Neural progenitor cell (in vitro differentiated cells): Measurements from ENCODE around the gene SURF1. TPM values are rescaled to one million over a fixed set of nuclear protein-coding genes. Genes with fewer than 3 reads are reported as not detected.
"Not testable (repeated sequence)": the region's sequence is repeated elsewhere in the genome, so short reads cannot be mapped to it uniquely, and the experiment has no call there.

Experiments
- DNase-seq: peaks from one replicate; pipeline ENCODE4 v3.0.0-alpha.2; 2016; ENCODE audit warnings: low spot score
- H2AFZ ChIP-seq: fragments of 200-600 bp; sonication (generic); replicated peaks from 2 replicates; pipeline ENCODE4 v1.6.1; 2016; ENCODE audit warnings: antibody characterized with exemption
- H3F3A ChIP-seq: fragments of 200-600 bp; sonication (generic); 2 replicates; pipeline ENCODE4 v1.6.1; 2016; ENCODE audit warnings: antibody characterized with exemption, low read depth
- H3K27ac ChIP-seq: fragments of 200-600 bp; sonication (generic); 2 replicates; pipeline ENCODE4 v1.5.1; 2016; ENCODE audit warnings: mild to moderate bottlenecking
- H3K27me3 ChIP-seq: fragments of 200-600 bp; sonication (generic); 2 replicates; pipeline ENCODE4 v1.6.1; 2016; ENCODE audit warnings: mild to moderate bottlenecking, moderate library complexity
- H3K36me3 ChIP-seq: fragments of 200-600 bp; sonication (generic); 2 replicates; pipeline ENCODE4 v1.5.1; 2016
- H3K4me1 ChIP-seq: fragments of 200-600 bp; sonication (generic); 2 replicates; pipeline ENCODE4 v1.6.1; 2016; ENCODE audit warnings: mixed run types
- H3K4me2 ChIP-seq: fragments of 200-600 bp; sonication (generic); 2 replicates; pipeline ENCODE4 v1.6.1; 2016
- H3K4me3 ChIP-seq: fragments of 200-600 bp; sonication (generic); 2 replicates; pipeline ENCODE4 v1.5.1; 2016
- H3K79me2 ChIP-seq: fragments of 200-600 bp; sonication (generic); 2 replicates; pipeline ENCODE4 v1.6.1; 2016; ENCODE audit warnings: low read depth
- H3K9ac ChIP-seq: fragments of 200-600 bp; sonication (generic); 2 replicates; pipeline ENCODE4 v1.6.1; 2016
- H3K9me3 ChIP-seq: fragments of 200-600 bp; sonication (generic); 2 replicates; pipeline ENCODE4 v1.5.1; 2016; ENCODE audit warnings: low read depth
- H4K20me1 ChIP-seq: fragments of 200-600 bp; sonication (generic); 2 replicates; pipeline ENCODE4 v1.6.1; 2016; ENCODE audit warnings: low read depth
- H3K27ac Mint-ChIP-seq: 3 replicates; pipeline ENCODE4 v1.8.0; 2021; ENCODE audit warnings: mixed read lengths
- H3K27me3 Mint-ChIP-seq: 2 replicates; pipeline ENCODE4 v1.8.0; 2022; ENCODE audit warnings: low read depth, mild to moderate bottlenecking, inconsistent platforms, moderate library complexity, mixed read lengths; ENCODE audit not compliant: insufficient read depth
- H3K36me3 Mint-ChIP-seq: 3 replicates; pipeline ENCODE4 v1.8.0; 2021; ENCODE audit warnings: mixed read lengths
- H3K4me1 Mint-ChIP-seq: 3 replicates; pipeline ENCODE4 v1.8.0; 2021; ENCODE audit warnings: mixed read lengths
- H3K4me3 Mint-ChIP-seq: 3 replicates; pipeline ENCODE4 v1.8.0; 2021; ENCODE audit warnings: mild to moderate bottlenecking, moderate library complexity, mixed read lengths
- H3K9me3 Mint-ChIP-seq: 3 replicates; pipeline ENCODE4 v1.8.0; 2020; ENCODE audit warnings: mixed read lengths
- EZH2 ChIP-seq: fragments of 200-600 bp; sonication (generic); IDR thresholded peaks from 2 replicates; pipeline ENCODE4 v1.6.1; 2017; ENCODE audit warnings: antibody characterized with exemption, mild to moderate bottlenecking, moderate library complexity
- EZH2phosphoT487 ChIP-seq: fragments of 200-600 bp; sonication (generic); IDR thresholded peaks from 2 replicates; pipeline ENCODE4 v1.6.1; 2017; ENCODE audit warnings: antibody characterized with exemption
- total RNA-seq: library from RNA; depleted of rRNA; stranded (reverse); fragments of >200 nt; gene quantifications from 2 replicates; pipeline ENCODE4 v1.2.3, GENCODE V29; 2015; ENCODE audit warnings: low replicate concordance
- TF ChIP-seq, protein P1 (sequence below): fragments of 200-600 bp; sonication (generic); IDR thresholded peaks from 2 replicates; pipeline ENCODE4 v1.5.1; 2017; ENCODE audit warnings: antibody characterized with exemption, mild to moderate bottlenecking

Gene SURF1
- total RNA-seq, 1 donor from 2014 or later: 31.0 TPM

DNA sequence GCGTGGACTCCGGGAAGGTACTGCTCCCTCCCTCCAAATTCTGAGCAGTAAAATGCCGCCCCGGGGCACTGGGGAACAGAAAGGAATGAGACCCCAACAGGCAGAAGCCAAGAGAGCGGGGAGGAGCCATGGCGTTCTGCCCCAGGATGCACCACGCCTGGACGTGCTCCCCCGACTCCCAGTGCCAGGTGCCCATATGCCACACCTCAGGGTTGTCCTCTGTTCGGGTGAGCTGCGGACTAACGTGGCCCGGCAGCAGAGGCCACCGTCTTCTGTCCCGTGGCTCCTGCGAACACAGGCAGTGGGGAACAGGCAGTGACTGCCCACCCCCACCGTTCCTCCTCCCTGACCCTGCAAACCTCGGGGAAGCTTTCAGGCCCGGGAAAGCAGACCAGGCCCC, 25.1 kb downstream of the SURF1 start:
- Mint-ChIP-seq H3K36me3 (peaks cover 33% of the 10 kb centered on the region), H3K27ac (no peak overlapping the region), H3K4me1 (peaks cover 8% of the 10 kb centered on the region), H3K4me3 (no peak overlapping the region), H3K9me3 (peaks cover 4% of the 10 kb centered on the region), H3K27me3 (peaks cover 15% of the 10 kb centered on the region)
- H3F3A ChIP-seq: peaks cover 13% of the 10 kb centered on the region
- H3K27me3 ChIP-seq: no peaks in the 10 kb centered on the region
- H3K27ac ChIP-seq: no peak overlapping the region
- H2AFZ ChIP-seq: no peak overlapping the region
- DNase-seq: no peak
- H3K9me3 ChIP-seq: no peaks in the 10 kb centered on the region
- no peak overlapping the region for H3K4me3 ChIP-seq
- peaks cover 26% of the 10 kb centered on the region for H4K20me1 ChIP-seq
- H3K4me1 ChIP-seq: peaks cover 5% of the 10 kb centered on the region
- no peaks in the 10 kb centered on the region for H3K36me3 ChIP-seq
- TF ChIP-seq, protein P1, sequence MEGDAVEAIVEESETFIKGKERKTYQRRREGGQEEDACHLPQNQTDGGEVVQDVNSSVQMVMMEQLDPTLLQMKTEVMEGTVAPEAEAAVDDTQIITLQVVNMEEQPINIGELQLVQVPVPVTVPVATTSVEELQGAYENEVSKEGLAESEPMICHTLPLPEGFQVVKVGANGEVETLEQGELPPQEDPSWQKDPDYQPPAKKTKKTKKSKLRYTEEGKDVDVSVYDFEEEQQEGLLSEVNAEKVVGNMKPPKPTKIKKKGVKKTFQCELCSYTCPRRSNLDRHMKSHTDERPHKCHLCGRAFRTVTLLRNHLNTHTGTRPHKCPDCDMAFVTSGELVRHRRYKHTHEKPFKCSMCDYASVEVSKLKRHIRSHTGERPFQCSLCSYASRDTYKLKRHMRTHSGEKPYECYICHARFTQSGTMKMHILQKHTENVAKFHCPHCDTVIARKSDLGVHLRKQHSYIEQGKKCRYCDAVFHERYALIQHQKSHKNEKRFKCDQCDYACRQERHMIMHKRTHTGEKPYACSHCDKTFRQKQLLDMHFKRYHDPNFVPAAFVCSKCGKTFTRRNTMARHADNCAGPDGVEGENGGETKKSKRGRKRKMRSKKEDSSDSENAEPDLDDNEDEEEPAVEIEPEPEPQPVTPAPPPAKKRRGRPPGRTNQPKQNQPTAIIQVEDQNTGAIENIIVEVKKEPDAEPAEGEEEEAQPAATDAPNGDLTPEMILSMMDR: no peak
- TF ChIP-seq EZH2phosphoT487 (no peak), EZH2 (no peak)
- H3K79me2 ChIP-seq: peaks cover 21% of the 10 kb centered on the region
- H3K4me2 ChIP-seq: no peak overlapping the region
- no peak overlapping the region for H3K9ac ChIP-seq

DNA sequence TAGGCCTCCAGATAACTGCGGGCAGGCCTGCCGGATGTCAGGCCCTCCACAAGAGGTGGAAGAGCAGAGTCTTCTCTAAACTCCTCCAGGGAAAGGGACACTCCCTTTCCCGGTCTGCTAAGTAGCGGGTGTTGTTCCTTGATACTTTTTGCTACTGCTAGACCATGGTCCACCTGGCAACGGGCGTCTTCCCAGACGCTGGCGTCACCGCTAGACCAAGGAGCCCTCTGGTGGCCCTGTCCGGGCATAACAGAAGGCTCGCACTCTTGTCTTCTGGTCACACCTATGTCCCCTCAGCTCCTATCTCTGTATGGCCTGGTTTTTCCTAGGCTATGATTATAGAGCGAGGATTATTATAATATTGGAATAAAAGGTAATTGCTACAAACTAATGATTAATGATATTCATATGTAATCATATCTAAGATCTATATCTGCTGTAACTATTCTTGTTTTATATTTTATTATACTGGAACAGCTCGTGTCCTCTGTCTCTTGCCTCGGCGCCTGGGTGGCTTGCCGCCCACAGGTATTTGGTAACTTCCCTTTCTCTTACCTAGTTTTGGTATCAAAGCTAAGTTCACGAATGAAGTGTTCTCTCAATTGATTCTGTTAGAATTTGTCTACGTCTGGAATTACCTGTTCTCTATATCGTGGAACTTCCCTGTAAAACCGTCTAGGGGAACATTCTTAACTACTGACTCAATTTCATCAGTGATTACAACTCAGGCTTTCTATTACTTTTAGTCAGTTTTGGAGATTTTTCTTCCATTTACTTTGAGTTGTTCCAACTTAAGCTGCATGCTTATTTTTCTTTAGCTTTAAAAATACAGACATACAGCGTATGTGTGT, 26.8 kb downstream of the SURF1 start:
- not testable (repeated sequence) for H3K9ac ChIP-seq, H3F3A ChIP-seq, H3K4me1 ChIP-seq, H3K4me3 ChIP-seq, H3K27me3 ChIP-seq, H3K27ac Mint-ChIP-seq, H3K79me2 ChIP-seq, H3K4me2 ChIP-seq, H3K27ac ChIP-seq, H3K4me3 Mint-ChIP-seq, H3K36me3 ChIP-seq, H3K4me1 Mint-ChIP-seq, H2AFZ ChIP-seq, H3K9me3 Mint-ChIP-seq, H3K9me3 ChIP-seq
- peaks cover 17% of the 10 kb centered on the region for H4K20me1 ChIP-seq
- TF ChIP-seq, protein P1: peak; percentile 60
- DNase-seq: peak; percentile 35
- peaks cover 12% of the 10 kb centered on the region for H3K27me3 Mint-ChIP-seq
- H3K36me3 Mint-ChIP-seq: peaks cover 32% of the 10 kb centered on the region

DNA sequence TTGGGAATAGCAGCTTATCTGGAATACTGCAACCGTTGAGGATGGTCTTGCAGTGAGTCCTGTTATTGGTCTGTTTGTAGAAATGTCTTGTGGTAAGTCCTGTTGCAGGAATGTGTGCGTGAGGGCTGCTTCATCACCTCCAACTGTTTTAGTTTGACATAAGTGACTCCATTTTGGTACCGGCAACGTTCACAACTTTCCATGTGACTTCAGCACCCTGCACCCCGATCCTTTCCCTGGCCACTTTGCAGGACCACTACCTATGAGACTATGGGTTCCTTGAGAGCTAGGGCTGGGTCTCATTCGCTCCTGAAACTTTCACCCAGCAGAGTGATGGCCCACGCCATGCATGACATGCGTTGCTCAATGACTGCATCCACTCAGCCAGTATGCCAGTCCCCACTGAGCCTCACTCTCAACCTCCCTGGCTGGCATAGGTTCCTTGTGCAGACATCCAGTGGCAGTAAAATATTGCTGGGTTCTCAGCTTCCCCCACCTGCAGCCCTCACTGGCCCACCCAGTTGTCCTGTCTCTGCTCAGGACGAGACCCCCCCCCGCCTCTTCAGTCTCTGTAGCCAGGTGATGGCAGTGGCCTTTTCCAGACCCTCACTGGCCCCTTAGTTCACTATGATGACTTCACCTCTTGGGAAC, 28.3 kb downstream of the SURF1 start:
- H3K27me3 Mint-ChIP-seq: peaks cover 16% of the 10 kb centered on the region
- peaks cover 28% of the 10 kb centered on the region for H3K36me3 Mint-ChIP-seq
- Histone ChIP-seq H3K79me2 (no peaks in the 10 kb centered on the region), H3K27ac (no peak overlapping the region), H4K20me1 (peaks cover 2% of the 10 kb centered on the region), H3K9ac (no peak overlapping the region), H2AFZ (no peak overlapping the region), H3K4me3 (no peak overlapping the region), H3K4me2 (no peak overlapping the region), H3K4me1 (no peaks in the 10 kb centered on the region), H3K9me3 (peaks cover 4% of the 10 kb centered on the region), H3K36me3 (no peaks in the 10 kb centered on the region), H3K27me3 (no peaks in the 10 kb centered on the region), H3F3A (peaks cover 6% of the 10 kb centered on the region)
- H3K27ac Mint-ChIP-seq: no peak overlapping the region
- H3K4me1 Mint-ChIP-seq: no peaks in the 10 kb centered on the region
- no peak for DNase-seq
- TF ChIP-seq, protein P1: no peak
- TF ChIP-seq EZH2 (no peak), EZH2phosphoT487 (no peak)
- H3K4me3 Mint-ChIP-seq: no peak overlapping the region
- H3K9me3 Mint-ChIP-seq: peaks cover 18% of the 10 kb centered on the region

DNA sequence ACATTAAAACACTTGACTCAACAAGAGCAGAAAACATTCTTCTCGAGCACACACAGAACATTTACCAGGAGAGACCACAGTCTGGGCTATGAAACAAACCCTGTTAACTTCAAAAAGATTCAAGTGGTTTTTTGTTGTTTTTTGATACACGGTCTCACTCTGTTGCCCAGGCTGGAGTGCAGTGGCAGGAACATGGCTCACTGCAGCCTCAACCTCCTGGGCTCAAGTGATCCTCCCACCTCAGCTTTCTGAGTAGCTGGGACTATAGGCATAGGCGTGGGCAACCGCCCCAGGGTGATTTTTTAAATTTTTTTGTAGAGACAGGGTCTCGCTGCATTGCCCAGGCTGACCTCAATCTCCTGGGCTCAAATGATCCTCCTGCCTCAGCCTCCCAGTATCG, 29.3 kb downstream of the SURF1 start:
- H3K27ac Mint-ChIP-seq, H4K20me1 ChIP-seq, DNase-seq, H3K9ac ChIP-seq, H3K4me3 Mint-ChIP-seq, H3K4me1 Mint-ChIP-seq, H3K27me3 ChIP-seq, H3K27ac ChIP-seq, H3F3A ChIP-seq, H3K9me3 ChIP-seq, H3K36me3 ChIP-seq, H2AFZ ChIP-seq, H3K4me3 ChIP-seq, H3K4me1 ChIP-seq, H3K4me2 ChIP-seq, H3K79me2 ChIP-seq: not testable (repeated sequence)
- peaks cover 16% of the 10 kb centered on the region for H3K27me3 Mint-ChIP-seq
- peaks cover 18% of the 10 kb centered on the region for H3K9me3 Mint-ChIP-seq
- H3K36me3 Mint-ChIP-seq: peaks cover 20% of the 10 kb centered on the region
